Measurements from ENCODE around the gene GLIPR2.
"Not testable (repeated sequence)": the region's sequence is repeated elsewhere in the genome, so short reads cannot be mapped to it uniquely, and the experiment has no call there.

The GLIPR2 gene

DNA sequence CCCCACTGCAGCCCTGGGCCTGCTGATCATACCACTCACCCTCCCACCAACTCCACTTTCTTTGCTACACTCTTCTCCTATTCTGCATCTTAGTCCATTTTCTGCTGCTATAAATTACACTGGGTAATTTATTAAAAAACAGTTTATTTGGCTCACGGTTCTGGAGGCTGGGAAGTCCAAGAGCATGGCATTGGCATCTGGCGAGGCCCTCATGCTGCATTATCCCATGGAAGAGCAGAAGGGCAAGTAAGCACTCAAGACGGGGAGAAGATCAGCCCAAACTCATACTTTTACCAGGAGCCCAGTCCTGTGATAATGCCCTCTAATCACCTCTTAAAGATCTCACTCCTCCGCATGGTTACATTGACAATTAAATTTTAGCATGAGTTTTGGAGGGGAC lies 9.4 kb downstream of the GLIPR2 start:
- DNase-seq, result no peak

GRCh38 chr9:36146651-36147050 lies 10.1 kb downstream of the GLIPR2 start:
- DNase-seq, result no peak

- DNase-seq, result no peak
These were observed 11.1 kb downstream of the GLIPR2 start for GRCh38 chr9:36147441-36148175.

- DNase-seq, result no peak
These were observed 11.9 kb downstream of the GLIPR2 start for GRCh38 chr9:36148311-36149051.

DNA sequence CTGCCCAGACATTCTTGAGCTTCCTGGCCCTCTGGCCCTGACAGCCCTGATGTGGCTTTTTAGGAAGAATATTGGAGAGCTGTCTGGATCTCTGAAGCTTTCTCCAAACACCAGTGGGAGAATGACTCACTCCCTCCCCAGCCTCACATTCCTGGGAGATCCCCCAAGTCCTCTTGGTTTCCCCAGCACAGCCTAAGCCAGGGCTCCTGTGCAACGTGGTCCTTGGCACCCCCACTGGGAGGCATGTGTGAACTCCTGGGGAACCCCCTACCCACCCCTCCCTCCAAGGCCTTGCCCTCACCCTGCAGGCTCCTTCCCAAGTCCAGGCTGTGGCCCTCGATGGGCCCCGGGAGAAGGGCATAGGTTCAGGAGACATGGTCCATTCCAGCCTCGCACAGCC lies 12.7 kb downstream of the GLIPR2 start:
- DNase-seq, result no peak

DNA sequence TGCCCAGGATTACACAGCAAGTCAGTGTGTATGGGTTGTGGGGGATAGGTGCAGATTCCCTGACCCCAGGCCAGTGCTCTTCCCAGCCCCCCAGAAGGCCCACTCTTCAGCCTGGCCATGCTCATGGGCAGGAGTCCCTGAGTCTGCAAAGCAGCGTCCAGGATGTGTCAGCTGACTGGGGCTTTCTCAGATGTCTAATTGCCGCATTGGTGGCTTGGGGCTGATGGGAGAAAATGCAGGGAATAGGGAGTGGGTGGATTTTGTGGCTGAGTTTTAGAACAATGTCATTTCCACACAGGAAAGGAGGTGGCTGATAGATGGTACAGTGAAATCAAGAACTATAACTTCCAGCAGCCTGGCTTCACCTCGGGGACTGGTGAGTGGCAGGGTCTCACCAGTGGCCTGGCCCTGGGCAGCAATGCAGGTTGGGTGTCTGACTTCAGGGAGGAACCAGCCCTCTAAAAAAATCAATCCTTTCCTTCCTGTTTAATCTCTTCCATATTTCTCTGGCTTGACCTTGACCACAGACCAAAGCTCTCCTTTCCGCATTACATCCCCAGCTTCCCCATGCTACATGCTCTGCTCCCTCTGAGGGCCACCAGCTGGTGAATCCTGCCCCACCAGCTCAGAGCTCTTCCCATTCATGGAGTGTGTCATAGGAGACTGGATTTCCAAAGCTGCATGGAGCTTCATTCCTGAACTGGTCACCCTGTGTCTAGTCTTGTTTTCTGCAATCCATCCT lies 14.2 kb downstream of the GLIPR2 start:
- no peak for DNase-seq

DNA sequence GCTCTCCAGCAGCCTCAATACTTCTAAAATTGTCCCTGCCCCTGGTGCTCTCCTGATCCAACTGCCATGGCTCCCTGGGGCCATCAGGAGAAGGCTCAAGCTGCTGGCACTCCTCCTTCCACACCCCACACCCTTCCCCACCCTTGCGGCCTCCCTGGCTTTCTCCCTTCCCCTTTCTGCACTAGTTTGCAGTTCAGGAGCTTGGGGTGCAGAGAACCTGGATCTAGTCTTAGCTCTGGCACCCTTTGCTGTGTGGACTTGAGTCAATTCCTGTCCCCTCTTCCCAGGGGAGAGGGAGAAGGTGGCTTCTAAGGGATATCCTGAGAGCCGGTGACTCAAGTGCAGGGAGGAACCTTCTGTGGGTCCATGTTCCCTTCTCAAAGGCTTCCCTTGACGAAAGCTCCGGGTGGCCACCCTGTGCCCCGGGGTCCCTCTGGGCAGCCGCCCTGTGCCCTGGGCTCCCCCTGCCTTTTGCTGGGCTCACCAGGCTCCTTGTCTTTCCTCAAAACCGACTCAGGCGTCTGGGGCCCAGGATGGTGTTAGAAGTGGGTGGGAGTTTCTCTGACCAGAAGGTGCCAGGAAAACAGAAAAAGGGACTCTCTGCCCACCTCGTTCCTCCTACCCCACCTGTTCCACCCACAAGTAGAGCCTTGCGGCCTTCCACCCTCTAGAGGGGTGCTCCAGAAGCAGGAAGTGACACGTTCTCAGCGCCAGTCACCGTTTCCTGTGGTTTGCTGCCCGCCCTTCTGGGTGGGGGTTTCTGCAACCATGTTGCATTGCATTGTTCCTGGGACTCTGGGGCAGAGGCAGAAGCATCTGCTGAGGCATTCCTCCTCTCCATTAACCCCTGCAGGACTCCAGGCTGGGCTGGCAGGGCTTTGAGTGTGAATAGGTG lies 15.0 kb downstream of the GLIPR2 start:
- DNase-seq, result no peak

GRCh38 chr9:36152741-36153438 lies 16.4 kb downstream of the GLIPR2 start:
- no peak for DNase-seq

- DNase-seq, result no peak
These were observed 17.2 kb downstream of the GLIPR2 start for GRCh38 chr9:36153746-36154145.

- DNase-seq, result no peak
These were observed 17.9 kb downstream of the GLIPR2 start for GRCh38 chr9:36154331-36154952.

- no peak for DNase-seq
These were observed 19.6 kb downstream of the GLIPR2 start for GRCh38 chr9:36156116-36156515.

- no peak for DNase-seq
These were observed 21.6 kb downstream of the GLIPR2 start for GRCh38 chr9:36158122-36158521.

GRCh38 chr9:36158917-36159316 lies 22.4 kb downstream of the GLIPR2 start:
- DNase-seq, result no peak

- DNase-seq, result not testable (repeated sequence)
These were observed 23.0 kb downstream of the GLIPR2 start for GRCh38 chr9:36159509-36159908.

DNA sequence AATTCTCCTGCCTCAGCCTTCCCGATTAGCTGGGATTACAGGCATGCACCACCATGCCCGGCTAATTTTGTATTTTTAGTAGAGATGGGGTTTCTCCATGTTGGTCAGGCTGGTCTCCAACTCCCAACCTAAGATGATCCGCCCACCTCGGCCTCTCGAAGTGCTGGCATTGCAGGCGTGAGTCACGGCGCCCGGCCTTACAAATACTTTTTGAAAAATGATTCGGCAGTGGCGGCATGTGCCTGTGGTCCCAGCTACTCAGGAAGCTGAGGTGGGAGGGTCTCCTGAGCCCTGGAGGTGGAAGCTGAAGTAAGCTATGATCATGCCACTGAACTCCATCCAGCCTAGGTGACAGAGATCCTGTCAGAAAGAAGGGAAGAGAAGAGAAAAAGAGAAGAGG lies 23.6 kb downstream of the GLIPR2 start:
- not testable (repeated sequence) for DNase-seq

DNA sequence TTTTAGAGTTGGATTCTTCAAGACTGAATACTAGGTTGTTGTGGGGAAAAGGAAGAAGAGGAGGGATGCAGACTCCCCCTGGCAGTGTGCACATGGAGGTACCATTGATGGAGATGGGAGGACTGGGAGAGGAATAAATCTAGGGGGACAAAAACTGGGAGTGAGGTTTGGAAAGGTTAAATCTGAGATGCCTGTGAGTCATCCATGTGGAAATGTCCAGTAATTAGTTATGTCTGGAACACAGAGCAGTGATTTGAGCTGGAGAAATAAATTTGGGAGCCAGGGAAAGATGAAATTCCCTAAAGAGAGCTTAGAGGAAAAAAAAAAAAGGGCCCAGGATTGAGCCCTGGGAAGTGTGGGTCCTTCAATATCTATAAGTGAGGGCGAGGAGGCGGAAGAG lies 24.7 kb downstream of the GLIPR2 start:
- DNase-seq, result no peak

GRCh38 chr9:36162211-36162738 lies 25.7 kb downstream of the GLIPR2 start:
- DNase-seq, result no peak

- no peak for DNase-seq
These were observed 26.7 kb downstream of the GLIPR2 start for GRCh38 chr9:36163049-36163785.

DNA sequence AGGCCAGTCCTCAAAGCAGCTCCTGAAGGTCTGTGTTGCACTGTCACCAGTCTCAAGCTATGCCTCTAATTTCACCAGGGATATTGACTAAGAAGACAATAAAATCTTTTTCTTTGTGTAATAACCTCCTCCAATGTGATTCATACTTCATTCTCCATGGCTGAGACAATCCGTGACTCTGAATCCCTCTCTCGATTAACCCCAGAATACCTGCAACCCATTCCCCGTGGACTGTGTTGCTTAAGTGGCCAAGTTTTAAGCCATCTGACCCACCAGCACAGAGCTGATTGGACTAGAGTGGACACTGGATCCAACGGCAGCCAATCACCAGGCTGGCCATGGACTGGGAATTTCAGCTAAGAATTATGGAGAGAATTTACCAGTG lies 27.2 kb downstream of the GLIPR2 start:
- no peak for DNase-seq

DNA sequence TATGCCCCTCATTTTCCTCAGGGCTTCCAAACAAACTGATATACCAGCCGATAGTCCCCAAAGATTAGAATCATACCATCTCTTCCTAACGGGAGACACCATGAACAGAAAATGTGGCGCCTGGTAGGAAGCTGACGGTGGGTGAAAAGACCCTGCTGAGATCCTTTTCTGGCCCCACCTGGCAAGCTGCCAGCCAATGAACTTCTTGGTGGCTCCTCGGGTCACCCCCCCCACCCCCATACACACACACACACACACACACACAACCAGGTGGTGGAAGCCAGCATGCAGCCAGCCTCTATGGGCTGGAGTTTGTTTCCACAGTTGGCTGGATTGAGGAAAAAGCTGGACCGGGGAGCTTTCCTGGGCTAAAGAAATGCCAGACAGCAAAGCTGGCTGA lies 27.8 kb downstream of the GLIPR2 start:
- DNase-seq, result no peak

- no peak for DNase-seq
These were observed 28.5 kb downstream of the GLIPR2 start for GRCh38 chr9:36164989-36165388.
